ENCODE data around the gene IGFBP7. TPM values are rescaled to one million over a fixed set of nuclear protein-coding genes. Genes with fewer than 3 reads are reported as not detected.

The IGFBP7 gene
- total RNA-seq, 1 donor from 2014 or later = 68.7 TPM

Other genes starting within 250 kb of the IGFBP7 start
- gene REST, start 202.5 kb downstream of the IGFBP7 start, total RNA-seq = 13.4 TPM
- 6.4 TPM for gene NOA1, start 132.8 kb downstream of the IGFBP7 start, total RNA-seq
- gene POLR2B, start 131.5 kb downstream of the IGFBP7 start, total RNA-seq = 24.2 TPM

Data from left lobe of liver (tissue), 1 donor.